SJCRH30 (cell line): ENCODE data around the gene NEURL2. TPM values are rescaled to one million over a fixed set of nuclear protein-coding genes. Genes with fewer than 3 reads are reported as not detected.
"Not testable (repeated sequence)": the region's sequence is repeated elsewhere in the genome, so short reads cannot be mapped to it uniquely, and the experiment has no call there.

Experiments
- DNase-seq, 2 experiments: peaks; one replicate each; pipeline ENCODE4 v3.0.0-alpha.2; 2015 to 2020
- H3K27ac ChIP-seq: fragments of 250-450 bp; sonication (Bioruptor Pico); 2 replicates; pipeline ENCODE4 v1.5.1; 2020; ENCODE audit warnings: mild to moderate bottlenecking, moderate library complexity
- H3K27me3 ChIP-seq: fragments of 250-450 bp; sonication (Bioruptor Pico); 2 replicates; pipeline ENCODE4 v1.5.1; 2020; ENCODE audit warnings: mild to moderate bottlenecking, moderate library complexity
- H3K36me3 ChIP-seq: fragments of 250-450 bp; sonication (Bioruptor Pico); 2 replicates; pipeline ENCODE4 v1.5.1; 2020; ENCODE audit warnings: mild to moderate bottlenecking, moderate library complexity
- H3K4me1 ChIP-seq: fragments of 250-450 bp; sonication (Bioruptor Pico); 2 replicates; pipeline ENCODE4 v1.5.1; 2020; ENCODE audit warnings: mild to moderate bottlenecking, moderate library complexity
- H3K4me3 ChIP-seq: fragments of 250-450 bp; sonication (Bioruptor Pico); 2 replicates; pipeline ENCODE4 v1.5.1; 2020; ENCODE audit warnings: mild to moderate bottlenecking, moderate library complexity
- H3K9me3 ChIP-seq: fragments of 250-450 bp; sonication (Bioruptor Pico); replicated peaks from 2 replicates; pipeline ENCODE4 v1.5.1; 2020; ENCODE audit warnings: mild to moderate bottlenecking, moderate library complexity
- total RNA-seq: library from RNA; depleted of rRNA; stranded (reverse); fragments of >200 nt; shearing (Covaris generic); gene quantifications from 2 replicates; pipeline ENCODE4 v1.2.3, GENCODE V29; 2014

Gene NEURL2
- total RNA-seq, 1 experiment from 2014 or later = 6.7 TPM

DNA sequence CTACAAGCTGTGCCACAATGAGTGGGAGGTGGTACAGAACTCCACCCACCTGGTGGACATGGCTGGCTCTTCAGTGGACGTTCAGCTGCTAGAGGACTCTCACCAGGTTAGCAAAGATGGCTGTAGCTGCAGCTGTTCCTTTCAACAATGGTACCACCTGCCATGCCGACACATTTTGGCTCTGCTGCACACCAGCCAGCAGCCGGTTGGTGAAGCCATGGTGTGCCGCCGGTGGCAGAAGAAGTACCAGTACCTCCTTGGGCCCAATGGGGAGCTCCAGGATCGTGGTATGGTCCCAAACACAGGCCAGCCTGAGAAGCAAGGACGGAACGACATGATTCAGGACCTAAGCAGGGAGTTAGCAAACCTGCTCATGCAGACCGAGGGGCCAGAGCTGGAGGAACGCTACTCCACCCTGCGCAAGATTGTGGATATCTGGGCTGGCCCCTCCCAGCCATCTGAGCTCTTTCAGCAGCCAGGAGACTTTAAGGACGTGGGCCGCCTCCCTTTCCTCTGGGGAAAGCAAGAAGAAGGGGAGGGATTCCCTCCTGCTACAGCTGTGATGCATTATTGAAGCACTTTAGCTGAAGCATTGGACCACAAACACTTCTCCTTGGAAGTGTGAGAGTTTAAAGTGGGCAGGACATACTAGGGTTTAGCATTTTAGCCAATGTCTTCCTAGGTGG, 12.8 kb downstream of the NEURL2 start:
- H3K27ac ChIP-seq = no peak overlapping the region
- DNase-seq = no peak
- no peak overlapping the region for H3K4me3 ChIP-seq
- peaks cover 4% of the 10 kb centered on the region for H3K36me3 ChIP-seq
- H3K9me3 ChIP-seq = no peaks in the 10 kb centered on the region
- H3K27me3 ChIP-seq = no peaks in the 10 kb centered on the region
- H3K4me1 ChIP-seq = no peaks in the 10 kb centered on the region; the same call in 1 of the 2 replicates

DNA sequence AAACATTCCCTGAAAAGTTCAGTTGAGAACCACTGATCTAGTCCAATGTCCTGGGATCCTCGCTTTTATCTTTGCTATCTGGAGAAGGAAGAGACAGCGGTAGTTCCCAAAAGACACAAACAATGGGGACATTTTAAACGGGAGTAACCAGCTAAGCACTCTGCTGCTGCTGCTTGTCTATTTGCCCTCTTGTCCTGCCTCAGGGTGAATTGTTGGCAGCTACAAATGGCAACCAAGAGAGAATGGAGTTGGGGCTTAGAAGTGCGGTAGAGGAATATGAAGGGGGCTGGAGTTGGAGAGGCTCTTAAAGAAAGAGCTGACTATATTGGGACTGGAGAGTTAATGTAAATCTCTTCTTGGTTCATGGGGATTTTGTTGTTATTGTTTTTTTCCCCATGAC, 16.4 kb downstream of the NEURL2 start:
- no peak overlapping the region for H3K27ac ChIP-seq
- DNase-seq = no peak
- H3K36me3 ChIP-seq = no peaks in the 10 kb centered on the region
- no peaks in the 10 kb centered on the region for H3K4me1 ChIP-seq
- H3K9me3 ChIP-seq = no peaks in the 10 kb centered on the region
- H3K27me3 ChIP-seq = no peaks in the 10 kb centered on the region
- no peak overlapping the region for H3K4me3 ChIP-seq

DNA sequence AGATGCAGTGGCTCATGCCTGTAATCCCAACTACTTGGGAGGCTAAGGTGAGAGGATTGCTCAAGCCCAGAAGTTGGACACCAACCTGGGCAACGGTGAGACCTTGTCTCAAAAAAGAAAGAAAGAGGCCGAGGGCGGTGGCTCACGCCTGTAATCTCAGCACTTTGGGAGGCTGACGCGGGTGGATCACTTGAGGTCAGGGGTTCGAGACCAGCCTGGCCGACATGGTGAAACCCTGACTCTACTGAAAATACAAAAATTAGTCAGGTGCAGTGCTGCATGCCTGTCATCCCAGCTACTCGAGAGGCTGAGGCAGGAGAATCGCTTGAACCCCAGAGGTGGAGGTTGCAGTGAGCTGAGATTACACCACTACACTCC, 16.9 kb downstream of the NEURL2 start:
- H3K4me3 ChIP-seq, H3K4me1 ChIP-seq, DNase-seq: not testable (repeated sequence)

GRCh38 chr20:45873409-45874103, 17.5 kb downstream of the NEURL2 start:
- DNase-seq = no peak
- Histone ChIP-seq H3K9me3 (no peaks in the 10 kb centered on the region), H3K4me3 (no peak overlapping the region), H3K36me3 (no peaks in the 10 kb centered on the region), H3K27ac (no peak overlapping the region), H3K4me1 (no peaks in the 10 kb centered on the region), H3K27me3 (no peaks in the 10 kb centered on the region)

More for the DNA sequence above, 16.9 kb downstream of the NEURL2 start:
- not testable (repeated sequence) for H3K27ac ChIP-seq, H3K27me3 ChIP-seq, H3K9me3 ChIP-seq, H3K36me3 ChIP-seq

DNA sequence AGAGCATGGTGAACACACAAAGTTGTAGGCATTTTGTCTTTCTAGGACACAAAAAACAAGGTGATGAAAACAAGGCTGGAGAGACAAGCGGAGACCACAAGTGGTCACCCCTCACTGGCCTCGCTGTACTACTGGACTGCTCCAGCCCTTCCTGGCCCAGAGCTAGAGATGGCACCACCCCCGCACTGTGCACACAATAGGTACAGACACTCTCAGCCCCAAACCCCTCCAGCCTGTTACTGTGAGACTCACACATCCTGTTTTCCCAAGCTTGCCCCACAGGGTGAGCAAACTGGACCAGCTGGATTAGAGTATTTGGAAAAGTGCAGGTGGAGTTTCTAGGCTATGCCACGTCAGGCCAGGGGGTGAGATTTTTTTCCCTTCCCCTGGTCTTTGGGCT, 18.4 kb downstream of the NEURL2 start:
- Histone ChIP-seq H3K27ac (no peak overlapping the region), H3K4me1 (no peaks in the 10 kb centered on the region), H3K27me3 (no peaks in the 10 kb centered on the region), H3K36me3 (no peaks in the 10 kb centered on the region), H3K4me3 (no peak overlapping the region), H3K9me3 (no peaks in the 10 kb centered on the region)
- no peak for DNase-seq

- no peaks in the 10 kb centered on the region for H3K4me1 ChIP-seq
- H3K4me3 ChIP-seq = no peak overlapping the region
- DNase-seq = no peak
- no peaks in the 10 kb centered on the region for H3K36me3 ChIP-seq
- H3K27me3 ChIP-seq = no peaks in the 10 kb centered on the region
- no peaks in the 10 kb centered on the region for H3K9me3 ChIP-seq
- H3K27ac ChIP-seq = no peak overlapping the region
Observed at GRCh38 chr20:45867819-45868176, 23.2 kb downstream of the NEURL2 start.

- H3K9me3 ChIP-seq = no peaks in the 10 kb centered on the region
- H3K4me3 ChIP-seq = no peak overlapping the region
- no peaks in the 10 kb centered on the region for H3K4me1 ChIP-seq
- no peak for DNase-seq
- H3K36me3 ChIP-seq = no peaks in the 10 kb centered on the region
- no peak overlapping the region for H3K27ac ChIP-seq
- H3K27me3 ChIP-seq = no peaks in the 10 kb centered on the region
Observed at GRCh38 chr20:45867136-45867818, 23.7 kb downstream of the NEURL2 start.

GRCh38 chr20:45866454-45866853, 24.6 kb downstream of the NEURL2 start:
- Histone ChIP-seq H3K27ac (no peak overlapping the region), H3K4me3 (no peak overlapping the region), H3K27me3 (no peaks in the 10 kb centered on the region), H3K4me1 (no peaks in the 10 kb centered on the region), H3K36me3 (no peaks in the 10 kb centered on the region), H3K9me3 (no peaks in the 10 kb centered on the region)
- DNase-seq = no peak

DNA sequence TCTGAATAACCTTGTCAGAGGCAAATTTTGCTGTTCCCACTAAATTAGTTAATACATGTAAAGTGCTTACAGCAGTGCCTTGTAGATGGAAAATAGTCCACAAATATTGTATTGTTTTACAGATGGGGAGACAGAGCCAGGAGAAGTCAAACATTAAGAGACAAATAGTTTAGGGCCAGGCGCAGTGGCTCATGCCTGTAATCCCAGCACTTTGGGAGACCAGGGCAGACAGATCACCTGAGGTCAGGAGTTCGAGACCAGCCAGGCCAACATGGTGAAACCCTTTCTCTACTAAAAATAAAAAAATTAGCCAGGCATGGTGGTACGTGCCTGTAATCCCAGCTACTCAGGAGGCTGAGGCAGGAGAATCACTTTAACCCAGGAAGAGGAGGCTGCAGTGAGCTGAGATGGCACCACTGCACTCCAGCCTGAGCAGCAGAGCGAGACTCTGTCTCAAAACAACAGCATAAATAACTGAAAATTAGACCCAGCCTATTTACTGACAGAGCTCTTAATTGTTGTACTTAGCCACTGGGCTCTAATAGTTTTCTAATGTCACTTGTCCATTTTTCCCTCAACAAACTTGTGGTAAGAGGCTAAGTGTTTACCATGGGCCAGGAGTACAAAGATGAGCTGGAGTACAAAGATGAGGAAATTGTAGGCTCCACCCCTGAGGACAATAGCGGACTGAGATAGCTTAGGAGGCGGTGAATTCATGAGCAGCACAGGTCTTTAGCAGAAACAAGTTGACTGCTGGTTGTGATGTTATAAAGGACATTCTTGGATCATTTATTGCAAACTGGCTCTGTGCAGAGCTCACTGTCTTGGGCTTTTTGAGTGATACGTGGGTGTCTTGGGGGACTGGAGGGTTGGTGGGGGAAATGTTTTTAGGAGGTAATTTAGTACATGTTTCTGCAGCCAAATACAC, 27.2 kb downstream of the NEURL2 start:
- Histone ChIP-seq H3K27me3 (no peaks in the 10 kb centered on the region), H3K4me3 (no peak overlapping the region), H3K36me3 (no peaks in the 10 kb centered on the region), H3K9me3 (no peaks in the 10 kb centered on the region), H3K4me1 (0 out of 2 replicates have a peak, but pooled peaks cover 7% of the 10 kb centered on the region), H3K27ac (no peak overlapping the region)
- DNase-seq = no peak

GRCh38 chr20:45861221-45862075, 29.6 kb downstream of the NEURL2 start:
- DNase-seq = peak; percentile 56 to 76
- Histone ChIP-seq H3K36me3 (no peaks in the 10 kb centered on the region), H3K9me3 (no peaks in the 10 kb centered on the region), H3K4me3 (no peak overlapping the region), H3K4me1 (0 out of 2 replicates have a peak, but pooled peaks cover 7% of the 10 kb centered on the region), H3K27ac (no peak overlapping the region), H3K27me3 (no peaks in the 10 kb centered on the region)

- Histone ChIP-seq H3K27me3 (no peaks in the 10 kb centered on the region), H3K9me3 (no peaks in the 10 kb centered on the region), H3K4me1 (0 out of 2 replicates have a peak, but pooled peaks cover 7% of the 10 kb centered on the region), H3K27ac (no peak overlapping the region), H3K4me3 (no peak overlapping the region), H3K36me3 (no peaks in the 10 kb centered on the region)
- no peak for DNase-seq
Observed at GRCh38 chr20:45860560-45861220, 30.3 kb downstream of the NEURL2 start.

DNA sequence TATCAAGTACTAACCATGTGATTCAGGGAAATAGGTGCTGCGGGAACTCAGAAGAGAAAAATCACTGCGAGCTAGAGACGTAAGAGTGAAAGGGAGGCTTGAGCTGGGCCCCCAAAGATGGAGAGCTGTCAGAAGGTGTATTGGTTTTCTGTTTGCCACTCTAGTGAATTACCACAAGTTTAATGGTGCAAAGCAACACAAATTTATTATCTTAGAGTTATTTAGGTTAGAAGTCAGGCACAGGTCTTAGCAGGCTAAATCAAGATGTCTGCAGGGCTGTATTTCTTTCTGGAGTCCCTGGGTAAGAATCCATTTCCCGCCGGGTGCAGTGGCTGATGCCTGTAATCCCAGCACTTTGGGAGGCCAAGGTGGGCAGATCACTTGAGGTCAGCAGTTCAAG, 31.1 kb downstream of the NEURL2 start:
- Histone ChIP-seq H3K27me3 (no peaks in the 10 kb centered on the region), H3K27ac (no peak overlapping the region), H3K4me1 (0 out of 2 replicates have a peak, but pooled peaks cover 7% of the 10 kb centered on the region), H3K9me3 (no peaks in the 10 kb centered on the region), H3K36me3 (no peaks in the 10 kb centered on the region), H3K4me3 (no peak overlapping the region)
- no peak for DNase-seq

GRCh38 chr20:45857882-45858216, 33.2 kb downstream of the NEURL2 start:
- Histone ChIP-seq H3K27me3 (no peaks in the 10 kb centered on the region), H3K9me3 (no peaks in the 10 kb centered on the region), H3K4me3 (peak overlapping the region; percentile 82), H3K27ac (peak overlapping the region; percentile 16; the same call in 1 of the 2 replicates), H3K36me3 (no peaks in the 10 kb centered on the region), H3K4me1 (0 out of 2 replicates have a peak, but pooled peaks cover 7% of the 10 kb centered on the region)
- no peak for DNase-seq
